GM12878 (cell line): ENCODE measurements around the gene UBE2Z. TPM values are rescaled to one million over a fixed set of nuclear protein-coding genes. Genes with fewer than 3 reads are reported as not detected.

Experiments
- CHD2 ChIP-seq: IDR thresholded peaks from 2 replicates; pipeline ENCODE4 v1.6.1; 2011; ENCODE audit warnings: low read depth, low read length, improper control_type of control experiment, borderline replicate concordance
- JUND ChIP-seq: IDR thresholded peaks from 2 replicates; pipeline ENCODE4 v1.6.1; 2012; ENCODE audit warnings: low read depth, mild to moderate bottlenecking, low read length, improper control_type of control experiment, moderate library complexity
- STAT3 ChIP-seq: IDR thresholded peaks from 2 replicates; pipeline ENCODE4 v1.6.1; 2011; ENCODE audit warnings: low read depth, low read length, improper control_type of control experiment
- TCF3 ChIP-seq: IDR thresholded peaks from 2 replicates; pipeline ENCODE4 v1.6.1; 2012; ENCODE audit warnings: low read depth, mild to moderate bottlenecking, low read length, borderline replicate concordance; ENCODE audit not compliant: insufficient read depth
- polyA plus RNA-seq, 11 experiments: library from polyadenylated mRNA; depleted of rRNA in 4 of 11; unstranded in 6 of 11; stranded (reverse) in 5 of 11; fragments of >200 nt; fragmentation: Nextera tagmentation in 4 of 11; fragmentation: Illumina TruSeq in 1 of 11; extraction: Ambion mirVana in 4 of 11; extraction: Trizol in 1 of 11; gene quantifications; 1 replicate in 1 of 11; 2 replicates in 10 of 11; pipeline versions ENCODE4 v1.2.1 to v1.2.3, GENCODE V29; 2011 to 2016; ENCODE audit warnings: inconsistent platforms in 2 of 11, missing spikeins in 2 of 11, low read depth in 1 of 11
- total RNA-seq, 4 experiments: library from RNA; depleted of rRNA in 3 of 4; stranded (reverse); fragments of >200 nt in 3 of 4; fragmentation: Illumina TruSeq in 1 of 4; extraction: Trizol in 1 of 4; gene quantifications; 2 replicates each; pipeline versions ENCODE4 v1.2.1 to v1.2.3, GENCODE V29; 2013 to 2021
- TF ChIP-seq, protein P1 (sequence below): fragments of 450-650 bp; IDR thresholded peaks from 2 replicates; pipeline ENCODE4 v1.6.1; 2017; ENCODE audit warnings: mild to moderate bottlenecking, moderate library complexity
- TF ChIP-seq, protein P2 (sequence below): IDR thresholded peaks from 2 replicates; pipeline ENCODE4 v1.6.1; 2012; ENCODE audit warnings: low read depth, low read length, improper control_type of control experiment

The UBE2Z gene
- total and polyA plus RNA-seq, 10 of the 15 experiments (the other 5 are each of a cell fraction or from before 2014, with no cell fraction given): 23.1 to 191 (median 57.4) TPM

DNA sequence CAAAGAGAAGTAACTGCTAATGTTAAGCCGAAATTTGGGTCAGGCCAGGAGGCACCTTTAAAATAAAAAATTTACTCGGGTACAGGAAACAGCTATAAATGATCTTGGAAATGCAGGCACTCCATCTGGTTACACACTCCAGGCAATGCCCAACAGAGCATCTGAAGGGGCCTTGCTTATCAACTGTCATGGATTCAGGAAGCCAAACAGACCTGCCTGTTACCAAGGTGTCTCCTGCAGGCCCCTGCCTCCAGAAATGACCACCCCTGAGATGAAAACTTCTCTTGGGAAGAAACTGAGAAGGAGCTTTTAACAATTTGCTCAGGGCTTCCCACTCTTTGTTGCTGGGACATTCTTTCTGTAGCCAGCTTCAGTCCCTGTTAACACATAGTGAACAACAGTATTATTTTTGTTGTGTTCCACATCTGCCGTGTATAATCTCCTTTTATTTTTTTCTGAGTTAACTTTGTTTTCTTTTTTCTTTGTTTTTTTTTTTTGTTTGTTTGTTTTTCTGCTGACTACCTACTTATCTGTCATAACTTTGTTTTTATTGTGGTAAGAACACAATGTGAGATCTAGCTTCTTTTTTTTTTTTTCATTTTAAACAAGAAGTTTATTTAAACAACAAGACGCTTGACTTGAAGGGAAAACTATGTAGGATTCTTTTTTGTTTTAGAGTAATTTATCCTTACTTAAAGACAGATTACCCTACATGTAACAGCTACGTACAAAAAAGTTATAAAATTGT is 34.3 kb upstream of the UBE2Z start (continued):
- TF ChIP-seq TCF3 (no peak), STAT3 (no peak), CHD2 (no peak), JUND (no peak)
- TF ChIP-seq, protein P1, sequence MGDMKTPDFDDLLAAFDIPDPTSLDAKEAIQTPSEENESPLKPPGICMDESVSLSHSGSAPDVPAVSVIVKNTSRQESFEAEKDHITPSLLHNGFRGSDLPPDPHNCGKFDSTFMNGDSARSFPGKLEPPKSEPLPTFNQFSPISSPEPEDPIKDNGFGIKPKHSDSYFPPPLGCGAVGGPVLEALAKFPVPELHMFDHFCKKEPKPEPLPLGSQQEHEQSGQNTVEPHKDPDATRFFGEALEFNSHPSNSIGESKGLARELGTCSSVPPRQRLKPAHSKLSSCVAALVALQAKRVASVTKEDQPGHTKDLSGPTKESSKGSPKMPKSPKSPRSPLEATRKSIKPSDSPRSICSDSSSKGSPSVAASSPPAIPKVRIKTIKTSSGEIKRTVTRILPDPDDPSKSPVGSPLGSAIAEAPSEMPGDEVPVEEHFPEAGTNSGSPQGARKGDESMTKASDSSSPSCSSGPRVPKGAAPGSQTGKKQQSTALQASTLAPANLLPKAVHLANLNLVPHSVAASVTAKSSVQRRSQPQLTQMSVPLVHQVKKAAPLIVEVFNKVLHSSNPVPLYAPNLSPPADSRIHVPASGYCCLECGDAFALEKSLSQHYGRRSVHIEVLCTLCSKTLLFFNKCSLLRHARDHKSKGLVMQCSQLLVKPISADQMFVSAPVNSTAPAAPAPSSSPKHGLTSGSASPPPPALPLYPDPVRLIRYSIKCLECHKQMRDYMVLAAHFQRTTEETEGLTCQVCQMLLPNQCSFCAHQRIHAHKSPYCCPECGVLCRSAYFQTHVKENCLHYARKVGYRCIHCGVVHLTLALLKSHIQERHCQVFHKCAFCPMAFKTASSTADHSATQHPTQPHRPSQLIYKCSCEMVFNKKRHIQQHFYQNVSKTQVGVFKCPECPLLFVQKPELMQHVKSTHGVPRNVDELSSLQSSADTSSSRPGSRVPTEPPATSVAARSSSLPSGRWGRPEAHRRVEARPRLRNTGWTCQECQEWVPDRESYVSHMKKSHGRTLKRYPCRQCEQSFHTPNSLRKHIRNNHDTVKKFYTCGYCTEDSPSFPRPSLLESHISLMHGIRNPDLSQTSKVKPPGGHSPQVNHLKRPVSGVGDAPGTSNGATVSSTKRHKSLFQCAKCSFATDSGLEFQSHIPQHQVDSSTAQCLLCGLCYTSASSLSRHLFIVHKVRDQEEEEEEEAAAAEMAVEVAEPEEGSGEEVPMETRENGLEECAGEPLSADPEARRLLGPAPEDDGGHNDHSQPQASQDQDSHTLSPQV: no peak
- TF ChIP-seq, protein P2, sequence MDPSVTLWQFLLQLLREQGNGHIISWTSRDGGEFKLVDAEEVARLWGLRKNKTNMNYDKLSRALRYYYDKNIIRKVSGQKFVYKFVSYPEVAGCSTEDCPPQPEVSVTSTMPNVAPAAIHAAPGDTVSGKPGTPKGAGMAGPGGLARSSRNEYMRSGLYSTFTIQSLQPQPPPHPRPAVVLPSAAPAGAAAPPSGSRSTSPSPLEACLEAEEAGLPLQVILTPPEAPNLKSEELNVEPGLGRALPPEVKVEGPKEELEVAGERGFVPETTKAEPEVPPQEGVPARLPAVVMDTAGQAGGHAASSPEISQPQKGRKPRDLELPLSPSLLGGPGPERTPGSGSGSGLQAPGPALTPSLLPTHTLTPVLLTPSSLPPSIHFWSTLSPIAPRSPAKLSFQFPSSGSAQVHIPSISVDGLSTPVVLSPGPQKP: no peak
